Neural cell (in vitro differentiated cells): ENCODE results near the gene OLFM1.

ENCODE experiments used
- CTCF ChIP-seq: fragments of 450-650 bp; IDR thresholded peaks from 2 replicates; pipeline ENCODE4 v1.5.1; 2014; ENCODE audit warnings: antibody characterized with exemption, mild to moderate bottlenecking, moderate library complexity; ENCODE audit not compliant: poor library complexity, severe bottlenecking
- EP300 ChIP-seq: fragments of 450-650 bp; conservative IDR thresholded peaks from 2 replicates; pipeline ENCODE4 v1.6.1; 2014; ENCODE audit warnings: antibody characterized with exemption, mild to moderate bottlenecking, moderate library complexity; ENCODE audit not compliant: poor library complexity, severe bottlenecking
- EZH2 ChIP-seq: fragments of 200-600, 300-800 bp; shearing (Covaris generic), sonication (generic); IDR thresholded peaks from 2 replicates; pipeline ENCODE4 v1.6.1; 2014; ENCODE audit warnings: antibody characterized with exemption, low read length, borderline replicate concordance, mild to moderate bottlenecking; ENCODE audit not compliant: insufficient read depth, poor library complexity, severe bottlenecking
- POLR2AphosphoS5 ChIP-seq: IDR thresholded peaks from 2 replicates; pipeline ENCODE4 v1.6.1; 2012
- RAD21 ChIP-seq: fragments of 450-650 bp; conservative IDR thresholded peaks from 2 replicates; pipeline ENCODE4 v1.6.1; 2014; ENCODE audit warnings: antibody characterized with exemption, mild to moderate bottlenecking, moderate library complexity
- REST ChIP-seq: IDR thresholded peaks from 2 replicates; pipeline ENCODE4 v1.6.1; 2012; ENCODE audit warnings: borderline replicate concordance
- SMC3 ChIP-seq: fragments of 450-650 bp; conservative IDR thresholded peaks from 2 replicates; pipeline ENCODE4 v1.6.1; 2014; ENCODE audit warnings: antibody characterized with exemption, mild to moderate bottlenecking, moderate library complexity; ENCODE audit not compliant: poor library complexity
- TAF1 ChIP-seq: IDR thresholded peaks from 2 replicates; pipeline ENCODE4 v1.6.1; 2012; ENCODE audit warnings: low read depth

- TF ChIP-seq TAF1, result no peak
- no peak for TF ChIP-seq EP300
- no peak for TF ChIP-seq EZH2
- no peak for TF ChIP-seq CTCF
- no peak for TF ChIP-seq SMC3
- TF ChIP-seq REST, result no peak
- TF ChIP-seq RAD21, result no peak
- TF ChIP-seq POLR2AphosphoS5, result no peak
These were observed 34.3 kb upstream of the OLFM1 start for GRCh38 chr9:135053133-135053532.
